IPS-20b (cell line): ENCODE measurements around the gene RAB36.

Source experiments
- H3K27ac ChIP-seq: one replicate; pipeline ENCODE4 v1.5.1; 2013; ENCODE audit warnings: low read length
- H3K27me3 ChIP-seq: 2 replicates; pipeline ENCODE4 v1.6.1; 2013; ENCODE audit warnings: mild to moderate bottlenecking, low read length, inconsistent platforms; ENCODE audit not compliant: insufficient read depth
- H3K36me3 ChIP-seq: 2 replicates; pipeline ENCODE4 v1.6.1; 2013; ENCODE audit warnings: low read depth, mild to moderate bottlenecking, inconsistent platforms, low read length, moderate library complexity; ENCODE audit not compliant: insufficient read depth
- H3K4me1 ChIP-seq: 2 replicates; pipeline ENCODE4 v1.6.1; 2013; ENCODE audit warnings: mild to moderate bottlenecking, control low read depth, inconsistent platforms, low read length, moderate library complexity; ENCODE audit not compliant: insufficient read depth
- H3K4me3 ChIP-seq: 2 replicates; pipeline ENCODE4 v1.5.1; 2013; ENCODE audit warnings: mild to moderate bottlenecking, low read length, inconsistent platforms
- H3K9ac ChIP-seq: 2 replicates; pipeline ENCODE4 v1.6.1; 2013; ENCODE audit warnings: low read depth, mild to moderate bottlenecking, inconsistent platforms, low read length, moderate library complexity
- H3K9me3 ChIP-seq: 2 replicates; pipeline ENCODE4 v1.6.1; 2013; ENCODE audit warnings: mild to moderate bottlenecking, low read depth, low read length, inconsistent platforms; ENCODE audit not compliant: insufficient read depth

The RAB36 gene

DNA sequence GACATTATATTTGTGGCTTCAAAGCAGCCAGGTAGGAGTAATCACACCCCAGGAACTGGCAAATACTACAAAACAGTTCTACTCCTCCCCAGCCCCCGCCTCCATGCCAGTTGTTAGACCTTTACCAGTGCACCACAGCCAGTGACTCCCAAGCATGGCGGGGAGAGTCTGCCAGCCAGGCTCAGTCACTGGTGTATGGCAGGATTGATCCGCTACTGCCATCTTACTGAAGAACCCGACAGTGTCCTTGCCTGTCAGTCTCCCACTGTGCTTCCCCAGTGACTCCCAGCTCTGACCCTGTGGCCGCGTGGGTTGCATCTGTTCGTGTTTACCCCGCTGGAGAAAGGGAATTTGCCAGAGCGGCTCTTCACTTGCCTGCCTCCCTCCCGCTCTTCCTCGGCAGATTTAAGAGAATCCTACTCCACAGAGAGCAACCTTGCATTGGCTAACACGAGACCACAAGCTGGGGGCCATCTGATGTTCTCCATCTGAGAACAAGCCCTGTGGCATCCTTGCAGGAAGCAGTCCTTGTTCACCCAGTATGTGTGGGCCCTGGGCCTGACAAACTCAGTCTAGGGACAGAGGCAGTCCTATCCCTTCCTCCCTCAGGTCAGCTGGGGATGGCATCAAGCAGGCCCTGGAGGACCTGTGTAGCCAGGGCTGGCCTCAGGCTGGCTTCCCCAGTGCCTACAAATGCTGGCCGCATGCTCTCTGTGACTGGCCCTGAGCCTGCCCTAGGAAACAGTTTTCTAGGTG, 41.9 kb upstream of the RAB36 start:
- no peak overlapping the region for H3K27ac ChIP-seq
- no peak overlapping the region for H3K9ac ChIP-seq
- H3K36me3 ChIP-seq: no peaks in the 10 kb centered on the region
- no peak overlapping the region for H3K4me3 ChIP-seq
- H3K27me3 ChIP-seq: no peaks in the 10 kb centered on the region
- H3K9me3 ChIP-seq: no peaks in the 10 kb centered on the region
- no peaks in the 10 kb centered on the region for H3K4me1 ChIP-seq

DNA sequence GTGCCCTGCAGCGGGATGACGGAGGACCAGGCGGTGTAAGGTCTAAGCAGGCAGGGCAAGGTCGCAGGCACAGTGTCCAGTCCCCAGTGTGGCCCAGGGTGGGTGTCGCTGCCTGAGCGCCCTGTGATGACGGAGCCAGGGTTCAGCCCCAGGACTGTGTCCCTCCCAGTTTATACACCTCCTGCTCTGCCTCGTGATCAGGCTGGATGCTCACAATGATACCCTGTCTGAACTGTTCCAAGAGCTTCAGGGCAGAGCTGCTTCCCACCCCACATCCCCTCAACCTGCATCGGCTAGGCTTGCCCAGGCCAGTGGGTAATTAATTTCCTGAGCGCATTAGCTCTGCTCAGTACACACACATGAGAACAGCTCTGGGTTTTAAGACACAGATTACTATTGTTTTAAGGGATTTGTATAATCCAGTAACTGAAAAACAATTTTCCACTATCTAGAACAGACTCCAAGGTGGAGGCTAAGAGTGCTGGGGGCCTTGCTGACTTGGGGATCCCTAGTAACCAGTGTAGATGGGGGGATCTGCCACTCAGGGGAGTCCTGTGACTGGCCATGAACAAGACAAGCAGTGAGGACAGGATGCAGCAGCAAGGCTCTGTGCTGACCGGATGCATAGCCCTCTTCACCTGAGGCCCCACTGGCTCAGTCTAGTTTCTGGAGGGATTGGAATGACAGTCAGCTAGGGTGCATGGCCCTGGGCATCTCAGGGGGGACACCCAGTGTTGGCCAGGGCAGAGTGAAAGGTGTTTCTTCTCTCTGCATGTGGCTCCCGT, 40.9 kb upstream of the RAB36 start:
- H3K9ac ChIP-seq: no peak overlapping the region

DNA sequence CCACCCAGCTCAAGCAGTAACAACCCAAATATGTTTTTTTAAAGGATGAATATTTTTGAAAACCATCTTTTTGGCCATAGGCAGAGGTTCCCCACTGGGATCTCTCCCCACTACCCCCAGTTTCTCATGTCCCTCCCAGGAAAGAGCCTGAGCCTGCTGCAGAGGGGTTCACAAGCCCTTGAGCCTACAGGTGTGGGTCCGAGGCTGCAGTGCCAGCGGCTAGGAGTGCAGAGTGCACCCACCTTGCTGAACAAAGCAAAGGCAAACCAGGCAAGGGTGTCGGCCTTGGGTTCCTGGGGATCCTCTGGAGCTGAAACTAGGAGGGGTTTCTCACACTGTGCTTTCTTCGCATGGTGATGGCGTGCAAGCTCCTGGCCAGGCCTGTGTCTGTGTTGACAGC, 40.0 kb upstream of the RAB36 start:
- Histone ChIP-seq H3K9me3 (no peaks in the 10 kb centered on the region), H3K4me3 (no peak overlapping the region), H3K27ac (no peak overlapping the region), H3K4me1 (no peaks in the 10 kb centered on the region), H3K36me3 (no peaks in the 10 kb centered on the region), H3K9ac (no peak overlapping the region), H3K27me3 (no peaks in the 10 kb centered on the region)

More for the DNA sequence above, 40.9 kb upstream of the RAB36 start:
- no peaks in the 10 kb centered on the region for H3K36me3 ChIP-seq
- H3K9me3 ChIP-seq: no peaks in the 10 kb centered on the region
- H3K4me3 ChIP-seq: no peak overlapping the region
- no peaks in the 10 kb centered on the region for H3K27me3 ChIP-seq
- H3K4me1 ChIP-seq: no peaks in the 10 kb centered on the region
- no peak overlapping the region for H3K27ac ChIP-seq

DNA sequence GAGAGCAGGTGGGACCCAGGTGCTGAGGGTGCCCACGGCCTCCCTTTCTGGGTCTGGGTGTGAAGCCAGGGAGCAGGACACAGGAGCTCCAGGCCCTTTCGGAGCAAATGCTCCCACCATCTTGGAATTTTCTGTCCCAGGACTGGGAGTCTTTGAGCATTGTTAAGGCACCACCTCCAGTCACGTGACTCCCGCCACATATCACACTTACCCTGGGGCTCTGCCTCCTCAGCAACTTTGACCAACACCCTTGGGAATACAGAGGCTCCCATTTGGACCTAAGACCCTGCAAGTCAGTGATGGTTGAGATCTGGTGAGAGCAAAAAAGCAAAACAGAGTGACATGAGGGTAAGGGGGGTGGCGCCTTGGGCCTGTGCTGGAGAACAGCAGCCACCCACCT, 39.4 kb upstream of the RAB36 start:
- H3K4me3 ChIP-seq: no peak overlapping the region
- no peak overlapping the region for H3K9ac ChIP-seq
- no peaks in the 10 kb centered on the region for H3K27me3 ChIP-seq
- H3K36me3 ChIP-seq: no peaks in the 10 kb centered on the region
- no peaks in the 10 kb centered on the region for H3K9me3 ChIP-seq
- H3K27ac ChIP-seq: no peak overlapping the region
- H3K4me1 ChIP-seq: no peaks in the 10 kb centered on the region

DNA sequence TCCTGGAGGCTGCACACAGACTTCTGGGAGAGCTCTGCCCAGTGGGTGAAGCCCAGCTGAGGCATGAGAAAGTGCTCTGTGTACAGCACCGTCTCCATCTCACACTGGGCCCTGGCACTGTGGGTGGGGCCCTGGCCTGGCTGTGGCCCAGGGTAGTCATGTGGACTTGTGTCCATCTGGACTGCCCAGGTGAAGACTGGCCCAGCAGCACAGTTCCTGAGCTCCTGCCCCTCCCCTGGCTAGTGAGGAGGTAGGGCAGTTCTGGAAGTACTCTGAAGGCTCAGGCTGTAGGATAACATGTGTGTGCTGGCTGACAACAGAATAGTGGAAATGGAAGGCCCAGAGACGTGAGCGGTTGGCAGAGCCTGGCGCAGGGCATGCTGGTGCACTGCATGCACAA, 38.9 kb upstream of the RAB36 start:
- Histone ChIP-seq H3K4me1 (no peaks in the 10 kb centered on the region), H3K9ac (no peak overlapping the region), H3K4me3 (no peak overlapping the region), H3K27me3 (no peaks in the 10 kb centered on the region), H3K9me3 (no peaks in the 10 kb centered on the region), H3K36me3 (no peaks in the 10 kb centered on the region), H3K27ac (no peak overlapping the region)

DNA sequence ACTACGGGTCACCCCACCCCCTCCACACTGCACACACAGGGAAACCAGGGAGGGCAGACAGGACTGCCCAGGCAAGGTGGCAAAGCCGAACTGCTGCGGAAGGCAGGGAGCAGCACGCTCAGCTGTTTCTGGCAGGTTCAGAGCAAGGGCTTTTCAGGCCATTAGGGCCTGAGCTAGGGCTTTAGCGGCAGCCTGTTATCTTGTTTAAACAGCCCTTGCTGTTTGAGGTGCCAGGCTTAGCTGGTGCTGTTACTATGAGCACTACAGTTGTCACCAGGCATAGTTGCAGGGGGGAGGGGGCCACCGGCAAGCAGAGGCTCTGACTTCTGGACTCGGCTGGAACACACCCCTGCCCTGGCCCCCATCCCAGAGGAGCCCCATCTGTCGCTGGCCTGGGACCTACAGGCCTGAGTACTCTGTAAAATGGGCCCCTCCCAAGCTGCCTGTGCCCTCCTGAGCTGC, 38.3 kb upstream of the RAB36 start:
- no peaks in the 10 kb centered on the region for H3K36me3 ChIP-seq
- no peaks in the 10 kb centered on the region for H3K9me3 ChIP-seq
- H3K27me3 ChIP-seq: no peaks in the 10 kb centered on the region
- H3K4me1 ChIP-seq: no peaks in the 10 kb centered on the region
- no peak overlapping the region for H3K4me3 ChIP-seq
- H3K9ac ChIP-seq: no peak overlapping the region
- H3K27ac ChIP-seq: no peak overlapping the region

DNA sequence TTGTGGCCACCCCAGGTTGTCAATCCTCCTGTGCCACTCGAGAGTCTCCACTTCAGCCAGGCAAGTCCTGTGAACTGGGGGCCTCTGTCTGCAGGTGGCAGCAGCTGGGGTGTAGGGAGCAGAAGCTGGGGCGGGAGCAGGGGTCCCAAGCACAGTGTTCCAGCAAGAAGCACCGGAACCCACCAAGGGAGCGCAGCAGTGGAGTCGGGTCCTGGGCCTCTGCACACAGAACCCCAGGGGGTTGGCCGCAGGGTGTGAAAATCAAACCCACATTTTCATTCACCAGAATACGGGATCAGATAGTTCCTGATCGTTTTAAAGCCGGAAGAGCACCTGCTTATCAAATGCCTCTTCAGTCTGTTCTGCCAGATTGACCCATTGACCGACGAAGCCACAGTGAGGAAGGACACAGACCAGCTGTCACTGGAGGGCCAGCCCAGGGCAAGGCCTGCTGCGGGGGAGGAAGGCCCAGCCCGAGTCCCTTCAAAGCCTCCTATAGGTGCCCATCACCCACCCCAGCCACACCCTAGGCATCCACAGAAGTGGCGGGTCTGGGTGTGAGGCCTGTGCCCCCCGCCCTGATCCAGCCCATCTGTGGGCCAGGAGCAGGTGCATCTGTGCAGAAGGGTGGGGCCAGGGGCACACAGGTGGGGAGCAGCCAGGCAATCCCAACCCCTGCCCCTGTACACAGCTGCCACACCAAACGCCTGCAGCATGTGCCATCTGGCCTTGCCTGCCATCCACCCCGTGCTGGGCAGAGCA, 37.6 kb upstream of the RAB36 start:
- Histone ChIP-seq H3K27ac (no peak overlapping the region), H3K4me3 (no peak overlapping the region), H3K27me3 (no peaks in the 10 kb centered on the region), H3K9me3 (no peaks in the 10 kb centered on the region), H3K4me1 (no peaks in the 10 kb centered on the region), H3K9ac (no peak overlapping the region), H3K36me3 (no peaks in the 10 kb centered on the region)

DNA sequence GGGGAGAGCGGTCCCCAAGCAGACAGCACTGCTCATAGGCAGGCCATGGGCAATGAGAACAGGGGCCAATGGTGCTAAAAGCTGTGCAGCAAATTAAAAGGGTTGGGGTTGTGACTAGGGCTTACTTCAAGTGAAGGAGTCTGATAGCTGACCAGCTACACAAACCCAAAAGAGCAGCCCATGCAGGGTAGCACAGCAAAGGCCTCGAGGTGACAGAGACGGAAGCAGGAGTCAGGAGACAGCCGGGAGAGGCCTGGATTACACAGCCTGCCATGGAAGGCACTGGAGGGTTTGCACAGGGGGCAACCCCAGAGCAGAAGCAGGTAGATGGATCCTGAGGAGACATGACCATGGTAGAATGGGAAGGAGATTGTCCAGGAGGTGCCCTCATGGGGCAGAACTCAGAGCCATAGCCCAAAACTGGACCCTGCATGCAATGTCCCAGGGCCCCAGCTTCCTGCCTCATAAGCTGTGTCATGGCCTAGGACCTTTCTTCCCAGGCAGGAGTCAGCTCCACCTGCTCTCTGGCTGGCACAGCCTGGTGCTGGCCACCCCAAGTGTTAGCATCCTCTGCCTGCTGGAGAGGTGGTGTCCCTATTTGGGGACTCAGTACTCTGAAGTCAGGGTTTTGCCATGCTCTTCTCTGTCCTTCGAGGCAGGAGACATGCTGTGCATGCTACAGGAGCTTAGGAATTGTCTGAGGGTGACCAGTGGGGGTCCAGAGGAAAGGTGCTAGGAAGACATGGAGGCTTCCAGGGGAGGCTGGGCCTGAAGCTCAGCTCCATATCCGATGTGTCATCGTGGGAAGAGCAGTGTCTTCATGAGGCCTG, 36.8 kb upstream of the RAB36 start:
- Histone ChIP-seq H3K36me3 (no peaks in the 10 kb centered on the region), H3K4me3 (no peak overlapping the region), H3K9ac (no peak overlapping the region), H3K27ac (no peak overlapping the region), H3K27me3 (no peaks in the 10 kb centered on the region), H3K4me1 (no peaks in the 10 kb centered on the region), H3K9me3 (no peaks in the 10 kb centered on the region)

DNA sequence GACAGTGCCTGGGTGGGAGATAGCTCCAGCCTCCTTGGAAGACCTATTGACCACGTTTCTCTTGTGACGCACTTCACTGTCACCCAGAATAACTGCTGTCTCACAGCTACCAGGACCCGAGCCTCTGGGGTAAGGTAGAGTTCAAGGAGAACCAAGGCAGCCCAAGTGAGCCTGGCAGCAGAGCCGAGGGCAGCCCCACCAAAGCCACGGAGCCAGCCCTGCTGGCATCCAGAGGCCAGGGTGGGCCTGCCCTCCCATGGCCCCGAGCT, 36.3 kb upstream of the RAB36 start:
- Histone ChIP-seq H3K36me3 (no peaks in the 10 kb centered on the region), H3K27ac (no peak overlapping the region), H3K27me3 (no peaks in the 10 kb centered on the region), H3K9ac (no peak overlapping the region), H3K4me3 (no peak overlapping the region), H3K9me3 (no peaks in the 10 kb centered on the region), H3K4me1 (no peaks in the 10 kb centered on the region)

DNA sequence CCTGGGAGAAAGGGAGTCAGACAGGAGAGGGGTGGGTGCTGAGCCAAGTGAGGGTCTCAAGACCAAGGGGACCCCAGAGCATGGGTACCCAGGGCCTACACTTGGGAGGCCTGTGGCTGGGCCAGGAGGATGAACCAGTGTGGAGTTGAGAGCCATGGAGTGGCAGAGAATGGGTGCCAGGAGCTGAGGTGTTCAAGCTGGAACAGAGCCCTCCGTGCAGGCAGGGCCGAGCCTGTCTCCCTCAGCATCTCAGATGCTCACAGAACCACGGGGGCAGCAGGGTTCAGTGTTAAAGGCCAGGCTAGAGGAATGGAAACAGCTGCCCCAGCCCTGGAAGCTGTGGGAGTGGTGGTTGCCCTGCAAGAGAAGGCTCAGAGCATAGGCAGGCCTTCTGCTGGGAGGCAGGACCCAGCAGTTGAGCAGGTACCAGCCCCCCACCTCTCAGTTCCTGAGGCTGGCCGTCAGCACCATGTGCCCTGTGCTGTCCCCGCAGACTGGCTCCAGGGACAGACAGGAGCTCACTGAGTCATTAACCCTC, 35.8 kb upstream of the RAB36 start:
- Histone ChIP-seq H3K4me3 (no peak overlapping the region), H3K36me3 (no peaks in the 10 kb centered on the region), H3K27me3 (no peaks in the 10 kb centered on the region), H3K27ac (no peak overlapping the region), H3K9me3 (no peaks in the 10 kb centered on the region), H3K4me1 (no peaks in the 10 kb centered on the region), H3K9ac (no peak overlapping the region)
